ENCODE results near the gene GLUD1.
"Not testable (repeated sequence)": the region's sequence is repeated elsewhere in the genome, so short reads cannot be mapped to it uniquely, and the experiment has no call there.

GLUD1 gene

DNA sequence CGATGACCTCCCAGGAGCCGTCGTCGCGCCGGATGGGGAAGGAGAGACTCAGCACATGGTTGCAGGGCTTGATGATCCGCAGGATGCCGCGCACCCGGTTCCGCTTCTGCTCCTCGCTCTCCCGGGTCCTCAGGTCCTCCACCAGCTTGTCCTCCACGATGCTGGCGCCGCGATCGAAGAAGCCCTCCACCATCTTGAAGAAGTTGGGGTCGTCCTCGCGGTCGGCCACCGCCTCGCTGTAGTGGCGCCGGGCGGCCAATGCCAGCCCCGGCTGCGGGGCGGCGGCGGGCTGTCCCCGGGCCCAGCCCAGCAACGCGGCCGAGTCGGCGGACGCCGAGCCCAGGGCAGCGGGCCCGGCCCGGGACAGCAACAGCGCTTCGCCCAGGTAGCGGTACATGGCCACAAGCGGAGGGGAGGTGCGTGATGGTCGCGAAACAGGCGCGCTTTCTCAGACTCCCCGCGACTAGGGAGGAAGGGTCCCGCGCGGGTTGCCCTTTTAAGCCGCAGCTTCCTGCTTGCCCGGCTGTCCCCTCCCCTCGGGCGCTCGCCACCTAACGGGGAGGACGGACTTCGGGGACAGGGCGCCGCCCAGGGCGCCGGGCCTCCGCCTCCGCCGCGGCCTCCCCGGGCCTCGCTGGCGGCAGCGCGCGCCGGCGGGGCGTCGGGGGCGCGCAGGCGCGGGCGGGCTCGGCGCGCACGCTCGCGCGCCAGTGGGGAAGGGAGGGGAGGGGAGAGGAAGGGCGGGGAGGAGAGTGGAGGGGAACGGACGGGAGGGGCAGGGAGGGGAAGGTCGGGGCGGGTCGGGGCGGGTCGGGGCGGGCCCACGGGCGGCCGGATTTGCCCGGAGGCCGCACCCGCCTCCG is at the start of gene GLUD1, which contains the start of gene SHLD2:
GLUD1 (minus strand) TSS at position 471 of the 863 bp plus-strand sequence; CDS start at position 397, 74 bp downstream.
SHLD2 (plus strand) TSS at position 834 of the 863 bp plus-strand sequence. CDS start 56,149 bp downstream, outside the sequence.
- ATAC-seq (peak; percentile 79), DNase-seq (peak; percentile 92 to 94)
- Mint-ChIP-seq H3K9me3 (no peaks in the 10 kb centered on the region), H3K4me3 (peak within 1 kb of the TSS; percentile 90 to 96), H3K4me1 (peaks cover 51% of the 10 kb centered on the region), H3K27me3 (no peaks in the 10 kb centered on the region), H3K27ac (peak within 1 kb of the TSS; percentile 98 to 99)

DNA sequence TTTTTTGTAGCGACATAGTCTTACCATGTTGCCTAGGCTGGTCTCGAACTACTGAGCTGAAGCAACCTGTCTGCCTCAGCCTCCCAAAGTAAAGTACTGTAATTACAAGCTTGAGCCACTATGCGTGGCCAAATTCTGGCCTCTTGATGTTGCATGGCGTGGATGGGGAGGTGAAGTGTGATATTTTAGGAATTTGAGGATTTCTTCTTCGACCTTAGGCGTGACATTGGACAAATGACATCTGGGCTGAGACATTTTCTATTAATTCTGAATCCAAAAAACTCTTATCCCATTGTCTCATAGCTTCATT is 48.4 kb upstream of the GLUD1 start:
- not testable (repeated sequence) for H3K27me3 Mint-ChIP-seq, DNase-seq, H3K27ac Mint-ChIP-seq, ATAC-seq, H3K9me3 Mint-ChIP-seq, H3K4me1 Mint-ChIP-seq, H3K4me3 Mint-ChIP-seq

DNA sequence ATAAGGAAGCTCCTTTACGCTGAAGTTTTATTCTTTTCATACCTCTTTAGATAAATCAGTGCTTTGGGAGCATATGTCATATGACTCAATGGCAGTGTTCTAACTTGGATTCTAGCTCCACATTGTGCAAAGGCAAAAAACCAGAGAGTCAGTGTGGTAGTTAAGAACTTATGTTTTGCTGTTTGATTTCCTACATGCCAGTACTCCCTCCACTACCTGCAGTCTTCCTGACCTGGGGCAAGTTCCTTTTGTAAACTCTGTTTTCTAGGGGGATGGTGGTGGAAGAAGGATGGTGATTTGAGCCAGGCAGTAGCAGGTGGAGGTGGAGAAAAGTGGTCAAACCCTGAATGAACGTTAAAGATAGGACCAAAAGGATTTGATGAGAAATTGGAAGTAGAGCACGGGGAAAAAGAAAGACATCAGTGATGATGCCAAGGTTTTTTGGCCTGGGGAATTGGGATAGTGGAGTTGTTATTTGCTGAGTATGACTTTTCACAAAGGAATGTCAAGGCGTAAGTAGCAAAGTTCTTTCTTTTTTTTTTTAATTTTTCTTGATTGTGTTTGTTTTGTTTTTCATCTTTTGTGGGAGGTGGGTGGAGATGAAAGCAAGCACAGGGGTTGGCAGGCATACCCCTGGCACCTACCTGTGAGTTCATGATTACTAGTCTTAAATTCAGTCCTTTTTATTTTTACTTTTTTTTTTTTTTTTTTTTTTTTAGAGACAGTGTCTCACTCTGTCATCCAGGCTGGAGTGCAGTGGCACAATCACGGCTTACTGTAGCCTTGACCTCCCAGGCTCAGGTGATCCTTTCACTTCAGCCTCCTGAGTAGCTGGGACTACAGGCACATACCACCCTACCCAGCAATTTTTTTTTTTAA is 47.8 kb upstream of the GLUD1 start:
- not testable (repeated sequence) for H3K9me3 Mint-ChIP-seq, H3K4me3 Mint-ChIP-seq, H3K4me1 Mint-ChIP-seq, H3K27ac Mint-ChIP-seq, H3K27me3 Mint-ChIP-seq, DNase-seq, ATAC-seq

DNA sequence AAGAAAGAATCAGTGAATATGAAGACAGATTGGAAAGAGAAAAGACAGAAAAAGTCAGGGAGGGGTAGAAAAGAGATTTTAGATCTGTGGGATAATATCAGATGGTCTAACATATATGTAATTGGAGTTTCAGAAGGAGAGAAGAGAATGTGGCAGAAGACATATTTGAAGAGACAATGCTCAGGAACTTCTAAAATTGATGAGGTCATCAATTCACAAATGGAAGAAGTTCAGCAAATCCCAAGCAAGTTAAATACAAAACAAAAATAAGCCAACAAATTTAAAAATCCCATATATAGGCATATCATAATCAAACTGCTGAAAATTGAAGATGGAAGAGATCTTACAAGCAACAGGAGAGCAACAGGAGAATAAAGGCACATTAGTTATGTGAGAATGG is 42.8 kb upstream of the GLUD1 start:
- H3K27me3 Mint-ChIP-seq, ATAC-seq, H3K4me3 Mint-ChIP-seq, DNase-seq, H3K4me1 Mint-ChIP-seq: not testable (repeated sequence)
- Mint-ChIP-seq H3K9me3 (peaks cover 6 to 14% of the 10 kb centered on the region in 2 donors), H3K27ac (peak overlapping the region in 1 of 2 donors; percentile 59)

DNA sequence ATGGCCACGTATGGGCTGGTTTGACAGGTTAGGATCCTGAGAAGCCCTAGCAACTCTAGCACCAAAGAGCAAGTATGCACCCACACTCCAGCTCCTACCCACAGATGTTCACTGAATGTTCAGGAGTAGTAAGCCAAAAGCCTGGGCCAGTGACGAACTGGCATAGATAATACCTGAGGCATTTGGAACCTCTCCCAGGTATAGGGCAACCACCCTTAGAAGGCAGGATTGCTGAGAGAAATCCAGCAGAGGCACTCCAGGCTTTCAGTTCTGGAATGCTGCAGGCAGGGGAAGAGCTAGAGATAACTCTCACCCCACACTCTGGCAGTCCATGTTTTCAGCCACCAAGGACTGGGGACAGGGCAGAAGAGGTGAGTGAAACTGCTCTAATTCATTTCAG is 39.8 kb upstream of the GLUD1 start:
- H3K4me1 Mint-ChIP-seq, ATAC-seq, H3K27me3 Mint-ChIP-seq, DNase-seq, H3K4me3 Mint-ChIP-seq, H3K27ac Mint-ChIP-seq: not testable (repeated sequence)
- H3K9me3 Mint-ChIP-seq, result peaks cover 6 to 14% of the 10 kb centered on the region in 2 donors

DNA sequence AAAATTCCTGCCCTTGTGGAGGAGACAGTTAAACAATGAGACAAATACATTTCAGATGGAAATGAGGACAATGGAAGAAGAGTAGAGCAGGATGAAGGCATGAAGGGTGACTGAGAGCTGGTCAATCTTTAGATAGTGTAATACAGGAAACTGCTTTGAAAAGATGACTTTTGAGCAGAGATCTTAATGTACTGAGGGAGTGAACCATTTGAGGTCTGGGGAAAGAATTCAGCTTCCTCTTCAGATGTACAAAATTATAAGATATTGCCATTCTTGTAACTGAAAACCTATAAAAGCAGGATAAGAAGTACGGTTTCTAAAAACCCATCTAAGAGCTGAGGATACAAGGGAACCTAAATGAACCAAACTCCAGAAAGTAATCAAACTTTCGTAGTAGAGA is 39.3 kb upstream of the GLUD1 start:
- H3K9me3 Mint-ChIP-seq, result peaks cover 6 to 14% of the 10 kb centered on the region in 2 donors
- DNase-seq, H3K27me3 Mint-ChIP-seq, ATAC-seq, H3K4me3 Mint-ChIP-seq, H3K4me1 Mint-ChIP-seq, H3K27ac Mint-ChIP-seq: not testable (repeated sequence)

DNA sequence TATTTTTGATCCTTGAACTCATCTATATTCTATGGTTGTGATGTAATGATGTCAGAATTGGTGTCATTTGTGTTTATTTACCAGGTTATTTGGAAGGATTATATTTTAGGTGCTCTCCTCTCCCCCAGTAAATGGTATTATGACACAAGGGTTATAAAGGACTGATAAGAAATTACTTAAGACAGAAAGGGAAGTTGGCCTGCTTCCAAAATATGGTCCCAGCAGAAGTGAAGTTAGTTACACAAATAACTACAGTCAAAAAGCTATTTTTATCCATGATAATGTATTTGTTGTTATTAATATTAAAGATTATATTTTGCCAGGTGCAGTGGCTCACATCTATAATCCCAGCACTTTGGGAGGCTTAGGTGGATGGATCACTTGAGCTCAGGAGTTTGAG is 37.5 kb upstream of the GLUD1 start:
- not testable (repeated sequence) for DNase-seq, H3K27ac Mint-ChIP-seq, H3K9me3 Mint-ChIP-seq, H3K27me3 Mint-ChIP-seq, H3K4me3 Mint-ChIP-seq, ATAC-seq, H3K4me1 Mint-ChIP-seq

DNA sequence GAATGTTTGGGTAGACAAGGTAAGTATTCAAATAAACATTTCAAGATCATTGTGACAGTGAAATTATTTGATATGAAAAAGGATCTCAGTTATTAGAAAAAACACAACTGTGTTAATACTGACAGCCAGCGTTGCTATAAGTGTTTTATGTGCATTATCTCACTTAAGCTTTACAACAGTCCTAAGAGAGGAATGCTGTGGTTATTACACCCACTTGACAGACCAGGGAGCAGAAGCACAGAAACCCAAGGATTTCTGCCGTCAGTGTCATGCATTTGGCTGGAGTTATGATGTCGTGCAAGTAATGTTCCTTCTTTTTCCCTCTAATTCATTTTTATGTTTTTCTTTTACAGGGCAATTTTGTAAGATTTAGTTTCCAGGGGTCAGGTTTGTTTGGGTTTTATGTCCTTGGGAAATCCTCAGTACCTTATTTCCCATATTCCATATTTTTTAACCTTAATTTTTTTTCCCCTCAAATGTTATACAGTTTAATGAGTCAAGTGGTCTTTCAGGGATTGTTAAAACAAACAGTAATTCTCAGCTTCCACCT is 33.0 kb upstream of the GLUD1 start:
- not testable (repeated sequence) for H3K27ac Mint-ChIP-seq, ATAC-seq

DNA sequence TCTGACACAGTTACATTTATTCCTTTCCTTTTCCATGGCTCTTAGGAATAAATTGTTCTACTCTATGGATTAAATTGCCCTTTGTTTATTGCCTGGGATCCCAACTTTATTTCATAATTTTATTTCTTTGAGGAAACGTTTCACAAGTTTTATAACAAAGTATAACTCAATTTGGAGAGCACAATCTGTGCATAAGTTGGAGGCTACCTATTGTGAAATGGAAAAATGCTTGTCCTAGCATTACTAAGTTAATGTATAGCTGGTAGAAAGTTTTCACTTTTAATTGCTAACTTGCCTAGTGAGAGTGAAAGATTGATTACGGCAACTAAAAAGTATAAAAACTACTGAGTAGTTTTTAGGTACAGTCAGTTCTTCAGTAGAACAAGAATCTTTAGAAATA is 32.4 kb upstream of the GLUD1 start:
- not testable (repeated sequence) for H3K27me3 Mint-ChIP-seq, H3K27ac Mint-ChIP-seq, H3K9me3 Mint-ChIP-seq, DNase-seq, ATAC-seq, H3K4me3 Mint-ChIP-seq, H3K4me1 Mint-ChIP-seq

More for the DNA sequence above, 33.0 kb upstream of the GLUD1 start:
- not testable (repeated sequence) for H3K27me3 Mint-ChIP-seq, H3K4me3 Mint-ChIP-seq, DNase-seq, H3K4me1 Mint-ChIP-seq, H3K9me3 Mint-ChIP-seq

DNA sequence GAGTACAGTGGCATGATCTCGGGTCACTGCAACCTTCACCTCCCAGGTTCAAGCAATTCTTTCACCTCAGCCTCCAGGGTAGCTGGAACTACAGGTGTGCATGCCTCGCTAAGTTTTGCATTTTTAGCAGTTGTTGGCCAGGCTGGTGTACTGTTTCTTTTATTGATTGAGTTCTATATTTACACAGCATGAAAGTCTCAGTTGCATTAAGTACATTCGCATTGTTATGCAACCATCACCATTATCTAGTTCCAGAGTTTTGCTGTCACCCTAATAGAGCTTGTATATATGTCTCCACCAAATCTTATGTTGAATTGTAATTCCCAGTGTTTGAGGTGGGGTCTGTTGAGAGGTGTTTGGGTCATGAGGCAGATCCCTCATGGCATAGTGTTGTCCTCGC is 28.7 kb upstream of the GLUD1 start:
- not testable (repeated sequence) for ATAC-seq, H3K4me3 Mint-ChIP-seq, H3K27me3 Mint-ChIP-seq, H3K9me3 Mint-ChIP-seq, H3K27ac Mint-ChIP-seq, DNase-seq, H3K4me1 Mint-ChIP-seq

DNA sequence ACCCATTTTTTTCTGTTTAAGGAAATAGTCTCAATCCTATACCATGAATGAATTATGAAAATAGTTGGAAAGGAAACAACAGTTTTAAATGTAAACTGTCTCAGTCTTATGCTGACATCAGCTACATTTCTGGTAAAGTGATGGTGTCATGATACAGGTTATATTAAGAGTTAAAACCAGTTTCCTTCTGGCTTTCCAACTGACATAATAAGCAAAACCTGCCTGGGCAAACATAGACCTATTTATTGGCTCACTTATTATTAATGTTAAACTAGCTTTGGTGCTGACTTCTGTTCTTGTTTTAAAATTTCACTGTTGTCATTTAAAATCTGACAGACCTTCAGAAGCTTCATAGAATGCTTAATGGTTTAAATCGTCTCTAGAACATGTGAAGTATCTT is 24.4 kb upstream of the GLUD1 start:
- not testable (repeated sequence) for H3K27ac Mint-ChIP-seq, H3K9me3 Mint-ChIP-seq, H3K4me3 Mint-ChIP-seq, DNase-seq, H3K27me3 Mint-ChIP-seq, H3K4me1 Mint-ChIP-seq, ATAC-seq

DNA sequence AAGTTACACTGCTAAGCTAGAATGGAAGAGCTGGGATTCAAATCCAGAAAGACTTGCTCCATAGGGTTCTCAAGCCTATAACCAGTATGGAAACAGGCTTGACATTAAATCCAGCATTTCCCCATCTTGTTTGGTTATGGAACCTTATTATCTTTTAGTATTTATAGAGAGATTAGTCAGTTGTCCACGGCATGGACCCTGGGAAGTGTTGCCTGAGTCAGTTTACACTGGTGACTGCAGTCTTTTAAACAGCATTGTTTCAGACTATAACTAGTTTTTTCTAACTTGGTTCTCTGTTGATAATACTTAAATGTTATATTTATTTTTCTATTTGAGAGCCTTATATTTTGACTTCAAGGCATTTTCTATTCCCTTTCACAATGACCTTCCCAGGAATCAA is 23.5 kb upstream of the GLUD1 start:
- H3K4me1 Mint-ChIP-seq, ATAC-seq, H3K9me3 Mint-ChIP-seq, DNase-seq, H3K27ac Mint-ChIP-seq, H3K27me3 Mint-ChIP-seq, H3K4me3 Mint-ChIP-seq: not testable (repeated sequence)

DNA sequence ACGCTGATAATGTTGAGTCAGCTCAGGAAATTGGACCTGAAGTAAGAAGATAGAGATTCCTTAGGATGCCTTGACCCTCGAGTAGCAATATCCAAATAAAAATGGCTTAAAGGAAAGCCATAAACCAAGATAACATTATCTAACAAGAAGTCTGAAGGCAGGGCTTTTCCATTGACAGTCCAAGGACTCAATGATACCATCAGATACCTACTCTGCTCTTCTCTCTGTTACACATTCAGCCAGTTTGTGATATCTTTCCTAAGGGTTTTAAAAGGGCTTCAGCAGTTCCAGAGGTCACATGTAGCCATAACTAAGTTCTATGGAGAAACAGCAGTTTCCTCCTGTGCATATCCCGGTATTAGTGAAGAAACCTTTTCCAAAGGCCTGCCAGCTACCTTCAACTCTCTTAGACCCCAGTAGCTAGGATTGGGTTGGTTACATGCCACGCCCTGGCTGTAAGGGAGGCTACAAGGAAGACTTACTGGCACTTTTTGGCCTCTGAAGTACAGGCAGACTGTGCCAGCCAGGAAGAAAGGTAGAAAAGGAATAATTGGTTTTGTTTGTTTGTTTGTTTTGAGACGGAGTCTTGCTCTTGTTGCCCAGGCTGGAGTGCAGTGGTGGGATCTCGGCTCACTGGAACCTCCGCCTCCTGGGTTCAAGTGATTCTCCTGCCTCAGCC is 10.9 kb upstream of the GLUD1 start:
- Mint-ChIP-seq H3K4me3 (no peak overlapping the region), H3K9me3 (no peaks in the 10 kb centered on the region), H3K4me1 (peaks cover 12% of the 10 kb centered on the region), H3K27me3 (no peaks in the 10 kb centered on the region), H3K27ac (no peak overlapping the region)
- ATAC-seq (no peak), DNase-seq (no peak)

DNA sequence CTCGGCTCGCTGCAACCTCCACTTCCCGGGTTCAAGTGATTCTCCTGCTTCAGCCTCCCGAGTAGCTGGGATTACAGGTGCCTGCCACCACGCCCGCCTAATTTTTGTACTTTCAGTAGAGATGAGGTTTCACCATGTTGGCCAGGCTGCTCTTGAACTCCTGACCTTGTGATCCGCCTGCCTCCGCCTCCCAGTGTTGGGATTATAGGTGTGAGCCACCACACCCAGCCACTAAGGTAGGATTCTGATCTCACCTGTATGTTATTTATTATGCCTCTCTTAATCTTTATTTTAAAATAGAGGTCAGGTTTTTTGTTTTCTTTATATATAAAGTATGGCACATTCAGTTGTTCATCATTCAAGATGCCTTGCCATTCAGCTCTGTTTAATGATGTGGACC is 10.1 kb upstream of the GLUD1 start:
- not testable (repeated sequence) for H3K4me3 Mint-ChIP-seq, DNase-seq, ATAC-seq, H3K27ac Mint-ChIP-seq, H3K27me3 Mint-ChIP-seq, H3K9me3 Mint-ChIP-seq
- peaks cover 12% of the 10 kb centered on the region for H3K4me1 Mint-ChIP-seq

DNA sequence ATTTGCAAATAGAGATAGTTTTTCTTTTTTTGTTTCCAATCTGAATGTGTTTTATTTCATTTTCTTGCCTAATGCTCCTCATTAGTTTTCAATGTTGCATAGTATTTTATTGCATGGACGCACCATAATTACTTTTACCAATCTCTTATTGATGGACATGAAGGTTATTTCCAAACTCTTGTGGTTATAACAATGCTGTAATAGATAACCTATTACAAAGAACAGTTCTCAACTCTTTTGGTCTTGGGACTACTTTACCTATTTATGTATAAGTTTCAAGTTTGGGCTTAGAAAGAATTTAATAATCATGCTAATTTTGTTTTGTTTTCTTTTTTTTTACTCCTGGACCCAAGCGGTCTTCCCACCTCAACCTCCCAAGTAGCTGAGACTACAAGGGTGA is 7.4 kb upstream of the GLUD1 start:
- H3K27ac Mint-ChIP-seq, result no peak overlapping the region
- no peaks in the 10 kb centered on the region for H3K9me3 Mint-ChIP-seq
- no peaks in the 10 kb centered on the region for H3K27me3 Mint-ChIP-seq
- H3K4me1 Mint-ChIP-seq, result peaks cover 17% of the 10 kb centered on the region
- DNase-seq, result no peak
- no peak for ATAC-seq
- no peak overlapping the region for H3K4me3 Mint-ChIP-seq
